ENCODE data around the gene DMAC2L. TPM values are rescaled to one million over a fixed set of nuclear protein-coding genes. Genes with fewer than 3 reads are reported as not detected.

Gene DMAC2L
- polyA plus RNA-seq, 1 of the 3 experiments (the other 2 are of a cell fraction), result 20.3 TPM

DNA sequence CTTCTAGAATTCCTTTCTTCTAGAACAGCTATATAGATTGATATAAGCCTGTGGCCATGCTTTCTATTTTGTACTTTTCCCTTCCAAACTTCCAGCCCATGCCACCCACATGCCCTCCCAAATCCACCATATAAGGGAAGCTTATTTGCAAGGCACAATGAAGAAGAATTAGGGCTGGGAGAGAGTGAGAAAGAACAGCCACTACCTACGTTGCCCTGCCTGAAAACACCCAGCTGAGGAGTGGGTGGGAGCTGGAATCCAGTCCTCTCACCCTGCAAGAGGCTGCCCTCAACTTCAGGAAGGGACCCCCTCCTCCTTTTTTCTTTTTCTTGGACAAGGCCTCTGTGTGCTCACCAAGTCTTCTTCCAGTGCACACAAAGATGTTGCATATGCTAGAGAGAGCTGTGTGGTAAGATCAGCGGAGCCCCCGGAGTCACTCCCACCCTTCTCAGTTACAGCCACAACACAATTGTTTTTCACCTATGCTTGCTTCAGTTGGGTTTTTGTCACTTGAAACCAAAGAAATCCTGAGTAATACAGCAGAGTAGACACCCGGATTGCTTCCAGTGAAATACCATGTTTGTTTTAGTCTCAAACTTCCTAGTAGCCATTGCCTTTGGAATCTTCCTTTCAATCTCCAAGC is 45.8 kb downstream of the DMAC2L start:
- no peaks in the 10 kb centered on the region for H3K9me3 ChIP-seq

DNA sequence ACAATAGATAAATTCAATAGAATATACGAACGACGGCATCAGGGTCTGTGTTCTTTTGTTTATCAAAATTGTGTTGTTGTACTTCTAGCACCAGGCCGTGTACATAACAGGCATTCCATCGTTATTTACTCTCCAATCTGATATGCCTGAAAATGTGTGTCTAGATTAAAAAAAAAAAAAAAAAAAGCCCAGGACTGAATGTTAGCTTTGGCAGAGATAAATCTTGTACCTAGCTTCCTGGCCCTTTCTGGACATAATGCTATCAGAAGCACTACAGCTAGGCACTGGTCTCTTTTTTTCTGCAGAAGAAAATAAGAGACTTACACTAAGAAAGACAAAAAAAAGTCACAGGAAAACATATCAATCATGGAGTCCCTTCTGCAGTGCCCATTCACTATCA is 47.5 kb downstream of the DMAC2L start:
- WGBS (ENCODE audit: low lambda C conversion rate), result 94% methylated on average over 5 of the region's 5 CpGs
- H3K9ac ChIP-seq, result no peak overlapping the region
- TF ChIP-seq TEAD4 (IDR thresholded peaks at IDR 0.05; ENCODE audit: borderline replicate concordance, insufficient read depth) (no peak), RAD21 (IDR thresholded peaks at IDR 0.05; ENCODE audit: low read length) (no peak), CHD2 (IDR thresholded peaks at IDR 0.05; ENCODE audit: low read length, partially characterized antibody) (no peak), NRF1 (IDR thresholded peaks at IDR 0.05; ENCODE audit: low read depth, low read length) (no peak), JUND (IDR thresholded peaks at IDR 0.05) (no peak), MXI1 (IDR thresholded peaks at IDR 0.05; ENCODE audit: low read depth, low read length) (no peak), FOSL2 (IDR thresholded peaks at IDR 0.05; ENCODE audit: borderline replicate concordance, low read depth) (no peak)
- TF ChIP-seq, protein P1, sequence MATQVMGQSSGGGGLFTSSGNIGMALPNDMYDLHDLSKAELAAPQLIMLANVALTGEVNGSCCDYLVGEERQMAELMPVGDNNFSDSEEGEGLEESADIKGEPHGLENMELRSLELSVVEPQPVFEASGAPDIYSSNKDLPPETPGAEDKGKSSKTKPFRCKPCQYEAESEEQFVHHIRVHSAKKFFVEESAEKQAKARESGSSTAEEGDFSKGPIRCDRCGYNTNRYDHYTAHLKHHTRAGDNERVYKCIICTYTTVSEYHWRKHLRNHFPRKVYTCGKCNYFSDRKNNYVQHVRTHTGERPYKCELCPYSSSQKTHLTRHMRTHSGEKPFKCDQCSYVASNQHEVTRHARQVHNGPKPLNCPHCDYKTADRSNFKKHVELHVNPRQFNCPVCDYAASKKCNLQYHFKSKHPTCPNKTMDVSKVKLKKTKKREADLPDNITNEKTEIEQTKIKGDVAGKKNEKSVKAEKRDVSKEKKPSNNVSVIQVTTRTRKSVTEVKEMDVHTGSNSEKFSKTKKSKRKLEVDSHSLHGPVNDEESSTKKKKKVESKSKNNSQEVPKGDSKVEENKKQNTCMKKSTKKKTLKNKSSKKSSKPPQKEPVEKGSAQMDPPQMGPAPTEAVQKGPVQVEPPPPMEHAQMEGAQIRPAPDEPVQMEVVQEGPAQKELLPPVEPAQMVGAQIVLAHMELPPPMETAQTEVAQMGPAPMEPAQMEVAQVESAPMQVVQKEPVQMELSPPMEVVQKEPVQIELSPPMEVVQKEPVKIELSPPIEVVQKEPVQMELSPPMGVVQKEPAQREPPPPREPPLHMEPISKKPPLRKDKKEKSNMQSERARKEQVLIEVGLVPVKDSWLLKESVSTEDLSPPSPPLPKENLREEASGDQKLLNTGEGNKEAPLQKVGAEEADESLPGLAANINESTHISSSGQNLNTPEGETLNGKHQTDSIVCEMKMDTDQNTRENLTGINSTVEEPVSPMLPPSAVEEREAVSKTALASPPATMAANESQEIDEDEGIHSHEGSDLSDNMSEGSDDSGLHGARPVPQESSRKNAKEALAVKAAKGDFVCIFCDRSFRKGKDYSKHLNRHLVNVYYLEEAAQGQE (IDR thresholded peaks at IDR 0.05; ENCODE audit: low read depth, low read length), result no peak

More for the DNA sequence above, 45.8 kb downstream of the DMAC2L start:
- DNase-seq, result no peak
- Histone ChIP-seq H3K9me2 (no peaks in the 10 kb centered on the region), H3K4me2 (no peak overlapping the region), H3K4me1 (ENCODE audit: control insufficient read depth in 1 of 2, insufficient read depth in 2 of 2, low read depth in 1 of 2, low read length in 1 of 2) (no peaks in the 10 kb centered on the region; a peak in 1 of 4 replicates), H3K36me3 (replicated peaks in 1 of 2; ENCODE audit: control insufficient read depth in 1 of 2, insufficient read depth in 2 of 2, low read length in 1 of 2) (peaks cover 0 to 3% of the 10 kb centered on the region in 2 experiments), H3F3A (replicated peaks; ENCODE audit: insufficient read depth) (no peaks in the 10 kb centered on the region), H3K79me2 (ENCODE audit: insufficient read depth) (no peaks in the 10 kb centered on the region), H3K9ac (no peak overlapping the region), H3K27ac (ENCODE audit: low read depth in 2 of 2, low read length in 1 of 2) (no peak overlapping the region), H3K27me3 (ENCODE audit: insufficient read depth) (no peaks in the 10 kb centered on the region), H4K20me1 (ENCODE audit: insufficient read depth) (no peaks in the 10 kb centered on the region), H3K4me3 (ENCODE audit: low read depth in 2 of 2, low read length in 1 of 2) (no peak overlapping the region), H2AFZ (ENCODE audit: low read depth) (no peak overlapping the region)
- CTCF ChIA-PET, result no interaction called here
- no peak for TF ChIP-seq TCF12 (IDR thresholded peaks at IDR 0.05)
- TF ChIP-seq, protein P2, sequence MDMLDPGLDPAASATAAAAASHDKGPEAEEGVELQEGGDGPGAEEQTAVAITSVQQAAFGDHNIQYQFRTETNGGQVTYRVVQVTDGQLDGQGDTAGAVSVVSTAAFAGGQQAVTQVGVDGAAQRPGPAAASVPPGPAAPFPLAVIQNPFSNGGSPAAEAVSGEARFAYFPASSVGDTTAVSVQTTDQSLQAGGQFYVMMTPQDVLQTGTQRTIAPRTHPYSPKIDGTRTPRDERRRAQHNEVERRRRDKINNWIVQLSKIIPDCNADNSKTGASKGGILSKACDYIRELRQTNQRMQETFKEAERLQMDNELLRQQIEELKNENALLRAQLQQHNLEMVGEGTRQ (IDR thresholded peaks at IDR 0.05; ENCODE audit: borderline replicate concordance, low read depth, low read length), result no peak
- TF ChIP-seq FOXJ3 (CRISPR knock-in tag; IDR thresholded peaks at IDR 0.05), result no peak
- TF ChIP-seq, protein P3, sequence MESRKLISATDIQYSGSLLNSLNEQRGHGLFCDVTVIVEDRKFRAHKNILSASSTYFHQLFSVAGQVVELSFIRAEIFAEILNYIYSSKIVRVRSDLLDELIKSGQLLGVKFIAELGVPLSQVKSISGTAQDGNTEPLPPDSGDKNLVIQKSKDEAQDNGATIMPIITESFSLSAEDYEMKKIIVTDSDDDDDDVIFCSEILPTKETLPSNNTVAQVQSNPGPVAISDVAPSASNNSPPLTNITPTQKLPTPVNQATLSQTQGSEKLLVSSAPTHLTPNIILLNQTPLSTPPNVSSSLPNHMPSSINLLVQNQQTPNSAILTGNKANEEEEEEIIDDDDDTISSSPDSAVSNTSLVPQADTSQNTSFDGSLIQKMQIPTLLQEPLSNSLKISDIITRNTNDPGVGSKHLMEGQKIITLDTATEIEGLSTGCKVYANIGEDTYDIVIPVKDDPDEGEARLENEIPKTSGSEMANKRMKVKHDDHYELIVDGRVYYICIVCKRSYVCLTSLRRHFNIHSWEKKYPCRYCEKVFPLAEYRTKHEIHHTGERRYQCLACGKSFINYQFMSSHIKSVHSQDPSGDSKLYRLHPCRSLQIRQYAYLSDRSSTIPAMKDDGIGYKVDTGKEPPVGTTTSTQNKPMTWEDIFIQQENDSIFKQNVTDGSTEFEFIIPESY (IDR thresholded peaks at IDR 0.05; ENCODE audit: borderline replicate concordance, low read depth), result no peak
- no peak for TF ChIP-seq GATA2 (CRISPR knock-in tag; IDR thresholded peaks at IDR 0.05)
- TF ChIP-seq SIN3A (IDR thresholded peaks at IDR 0.05; ENCODE audit: borderline replicate concordance, low read depth, low read length), result no peak
- no peak for TF ChIP-seq POLR2AphosphoS5 (IDR thresholded peaks at IDR 0.05; ENCODE audit: low read depth, low read length)
- TF ChIP-seq, protein P4, sequence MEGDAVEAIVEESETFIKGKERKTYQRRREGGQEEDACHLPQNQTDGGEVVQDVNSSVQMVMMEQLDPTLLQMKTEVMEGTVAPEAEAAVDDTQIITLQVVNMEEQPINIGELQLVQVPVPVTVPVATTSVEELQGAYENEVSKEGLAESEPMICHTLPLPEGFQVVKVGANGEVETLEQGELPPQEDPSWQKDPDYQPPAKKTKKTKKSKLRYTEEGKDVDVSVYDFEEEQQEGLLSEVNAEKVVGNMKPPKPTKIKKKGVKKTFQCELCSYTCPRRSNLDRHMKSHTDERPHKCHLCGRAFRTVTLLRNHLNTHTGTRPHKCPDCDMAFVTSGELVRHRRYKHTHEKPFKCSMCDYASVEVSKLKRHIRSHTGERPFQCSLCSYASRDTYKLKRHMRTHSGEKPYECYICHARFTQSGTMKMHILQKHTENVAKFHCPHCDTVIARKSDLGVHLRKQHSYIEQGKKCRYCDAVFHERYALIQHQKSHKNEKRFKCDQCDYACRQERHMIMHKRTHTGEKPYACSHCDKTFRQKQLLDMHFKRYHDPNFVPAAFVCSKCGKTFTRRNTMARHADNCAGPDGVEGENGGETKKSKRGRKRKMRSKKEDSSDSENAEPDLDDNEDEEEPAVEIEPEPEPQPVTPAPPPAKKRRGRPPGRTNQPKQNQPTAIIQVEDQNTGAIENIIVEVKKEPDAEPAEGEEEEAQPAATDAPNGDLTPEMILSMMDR (IDR thresholded peaks at IDR 0.05), result no peak
- POLR2A ChIA-PET, result no interaction called here
- 89% methylated on average over 4 of the region's 4 CpGs for WGBS (ENCODE audit: low lambda C conversion rate)

More for the DNA sequence above, 47.5 kb downstream of the DMAC2L start:
- no peak for DNase-seq
- no peaks in the 10 kb centered on the region for H3F3A ChIP-seq (replicated peaks; ENCODE audit: insufficient read depth)
- H3K27me3 ChIP-seq (ENCODE audit: insufficient read depth), result no peaks in the 10 kb centered on the region
- no peaks in the 10 kb centered on the region for H3K79me2 ChIP-seq (ENCODE audit: insufficient read depth)
- POLR2A ChIA-PET, result no interaction called here
- peaks cover 0 to 3% of the 10 kb centered on the region in 2 experiments for H3K36me3 ChIP-seq (replicated peaks in 1 of 2; ENCODE audit: control insufficient read depth in 1 of 2, insufficient read depth in 2 of 2, low read length in 1 of 2)
- no peaks in the 10 kb centered on the region for H4K20me1 ChIP-seq (ENCODE audit: insufficient read depth)
- H3K9me3 ChIP-seq, result no peaks in the 10 kb centered on the region
- H3K4me2 ChIP-seq, result no peak overlapping the region
- H3K27ac ChIP-seq (ENCODE audit: low read depth in 2 of 2, low read length in 1 of 2), result no peak overlapping the region
- CTCF ChIA-PET, result interaction anchor here (0.8 to 1.6 kb wide), 2 partner anchors 9 to 17 kb away, joined by 4 read pairs; no protein-coding TSS in a partner anchor
- no peaks in the 10 kb centered on the region; a peak in 1 of 4 replicates for H3K4me1 ChIP-seq (ENCODE audit: control insufficient read depth in 1 of 2, insufficient read depth in 2 of 2, low read depth in 1 of 2, low read length in 1 of 2)
- H3K9me2 ChIP-seq, result no peaks in the 10 kb centered on the region
- no peak overlapping the region for H2AFZ ChIP-seq (ENCODE audit: low read depth)
- no peak overlapping the region for H3K4me3 ChIP-seq (ENCODE audit: low read depth in 2 of 2, low read length in 1 of 2)

Measured in SK-N-SH (cell line).